Measurements from ENCODE around the gene USP5.
"Not testable (repeated sequence)": the region's sequence is repeated elsewhere in the genome, so short reads cannot be mapped to it uniquely, and the experiment has no call there.

Gene USP5

GRCh38 chr12:6863586-6864321 is 11.8 kb downstream of the USP5 start:
- Histone ChIP-seq H3K9ac (ENCODE audit: low read length) (no peak overlapping the region), H3K27ac (ENCODE audit: low read depth, low read length) (no peak overlapping the region), H3K27me3 (ENCODE audit: control insufficient read depth, insufficient read depth, low read length) (no peaks in the 10 kb centered on the region), H3K4me1 (ENCODE audit: control insufficient read depth, insufficient read depth, low read length) (peaks cover 9% of the 10 kb centered on the region), H3K4me3 (ENCODE audit: low read length) (no peak overlapping the region), H3K36me3 (ENCODE audit: control insufficient read depth, insufficient read depth, low read length) (peaks cover 32% of the 10 kb centered on the region)

GRCh38 chr12:6865307-6865706 is 13.4 kb downstream of the USP5 start:
- Histone ChIP-seq H3K4me1 (ENCODE audit: control insufficient read depth, insufficient read depth, low read length) (peaks cover 15% of the 10 kb centered on the region), H3K36me3 (ENCODE audit: control insufficient read depth, insufficient read depth, low read length) (peaks cover 34% of the 10 kb centered on the region)
- H3K9ac ChIP-seq (ENCODE audit: low read length); H3K4me3 ChIP-seq (ENCODE audit: low read length); H3K27ac ChIP-seq (ENCODE audit: low read depth, low read length); H3K27me3 ChIP-seq (ENCODE audit: control insufficient read depth, insufficient read depth, low read length): not testable (repeated sequence)

DNA sequence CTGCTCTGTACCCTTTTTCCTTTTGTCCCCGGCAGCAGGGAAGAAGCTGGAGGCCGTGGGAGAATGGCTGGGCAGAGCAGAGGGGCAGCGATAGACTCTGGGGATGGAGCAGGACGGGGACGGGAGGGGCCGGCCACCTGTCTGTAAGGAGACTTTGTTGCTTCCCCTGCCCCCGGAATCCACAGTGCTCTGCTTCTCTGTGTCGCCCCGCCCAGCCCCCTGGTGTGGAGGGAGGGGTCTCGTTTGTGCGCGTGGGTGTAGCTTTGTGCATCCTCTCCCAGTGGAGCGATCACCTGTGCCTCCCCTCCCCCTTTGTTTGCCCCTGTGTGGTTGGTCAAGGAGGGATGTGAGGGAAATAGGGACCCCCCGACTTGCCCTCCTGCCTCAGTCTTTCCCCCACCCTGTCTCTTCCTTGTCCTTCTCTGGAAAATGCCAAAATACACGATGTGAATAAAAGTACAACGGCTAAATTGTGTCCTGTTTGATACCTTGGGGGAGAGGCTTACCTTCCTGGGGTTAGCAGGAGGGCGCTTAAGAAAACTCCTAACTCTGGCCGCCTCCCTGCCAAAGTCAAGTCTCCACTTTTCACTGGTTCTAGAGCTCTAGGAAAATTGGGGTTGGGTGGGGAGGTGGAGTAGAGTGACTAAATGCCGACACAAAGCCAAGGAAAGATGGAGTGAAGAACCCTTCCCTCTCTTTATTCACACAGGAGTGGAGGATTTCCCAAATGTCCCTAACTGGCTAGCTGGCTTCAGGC is 14.4 kb downstream of the USP5 start:
- peak overlapping the region; percentile 80 for H3K4me3 ChIP-seq (ENCODE audit: low read length)
- peaks cover 35% of the 10 kb centered on the region for H3K36me3 ChIP-seq (ENCODE audit: control insufficient read depth, insufficient read depth, low read length)
- peaks cover 15% of the 10 kb centered on the region for H3K4me1 ChIP-seq (ENCODE audit: control insufficient read depth, insufficient read depth, low read length)
- H3K9ac ChIP-seq (ENCODE audit: low read length) = no peak overlapping the region
- H3K27me3 ChIP-seq (ENCODE audit: control insufficient read depth, insufficient read depth, low read length) = no peaks in the 10 kb centered on the region
- H3K27ac ChIP-seq (ENCODE audit: low read depth, low read length) = peak overlapping the region; percentile 99

- H3K9ac ChIP-seq (ENCODE audit: low read length) = peak overlapping the region; percentile 75
- H3K27ac ChIP-seq (ENCODE audit: low read depth, low read length) = peak overlapping the region; percentile 99
- H3K36me3 ChIP-seq (ENCODE audit: control insufficient read depth, insufficient read depth, low read length) = peaks cover 29% of the 10 kb centered on the region
- peak overlapping the region; percentile 80 for H3K4me3 ChIP-seq (ENCODE audit: low read length)
- peaks cover 17% of the 10 kb centered on the region for H3K4me1 ChIP-seq (ENCODE audit: control insufficient read depth, insufficient read depth, low read length)
- no peaks in the 10 kb centered on the region for H3K27me3 ChIP-seq (ENCODE audit: control insufficient read depth, insufficient read depth, low read length)
Measured at GRCh38 chr12:6866920-6867412, 15.0 kb downstream of the USP5 start.

GRCh38 chr12:6867413-6868210 is 15.7 kb downstream of the USP5 start, which contains the start of gene TPI1:
Gene TPI1, plus strand, starts transcription at chr12:6867531. Its CDS starts 36 bp downstream, at chr12:6867567.
- peak within 1 kb of the TSS; percentile 97 for H3K9ac ChIP-seq (ENCODE audit: low read length)
- H3K4me1 ChIP-seq (ENCODE audit: control insufficient read depth, insufficient read depth, low read length) = peaks cover 20% of the 10 kb centered on the region
- H3K27me3 ChIP-seq (ENCODE audit: control insufficient read depth, insufficient read depth, low read length) = no peaks in the 10 kb centered on the region
- peaks cover 29% of the 10 kb centered on the region for H3K36me3 ChIP-seq (ENCODE audit: control insufficient read depth, insufficient read depth, low read length)
- peak within 1 kb of the TSS; percentile 80 for H3K4me3 ChIP-seq (ENCODE audit: low read length)
- H3K27ac ChIP-seq (ENCODE audit: low read depth, low read length) = peak within 1 kb of the TSS; percentile 99

DNA sequence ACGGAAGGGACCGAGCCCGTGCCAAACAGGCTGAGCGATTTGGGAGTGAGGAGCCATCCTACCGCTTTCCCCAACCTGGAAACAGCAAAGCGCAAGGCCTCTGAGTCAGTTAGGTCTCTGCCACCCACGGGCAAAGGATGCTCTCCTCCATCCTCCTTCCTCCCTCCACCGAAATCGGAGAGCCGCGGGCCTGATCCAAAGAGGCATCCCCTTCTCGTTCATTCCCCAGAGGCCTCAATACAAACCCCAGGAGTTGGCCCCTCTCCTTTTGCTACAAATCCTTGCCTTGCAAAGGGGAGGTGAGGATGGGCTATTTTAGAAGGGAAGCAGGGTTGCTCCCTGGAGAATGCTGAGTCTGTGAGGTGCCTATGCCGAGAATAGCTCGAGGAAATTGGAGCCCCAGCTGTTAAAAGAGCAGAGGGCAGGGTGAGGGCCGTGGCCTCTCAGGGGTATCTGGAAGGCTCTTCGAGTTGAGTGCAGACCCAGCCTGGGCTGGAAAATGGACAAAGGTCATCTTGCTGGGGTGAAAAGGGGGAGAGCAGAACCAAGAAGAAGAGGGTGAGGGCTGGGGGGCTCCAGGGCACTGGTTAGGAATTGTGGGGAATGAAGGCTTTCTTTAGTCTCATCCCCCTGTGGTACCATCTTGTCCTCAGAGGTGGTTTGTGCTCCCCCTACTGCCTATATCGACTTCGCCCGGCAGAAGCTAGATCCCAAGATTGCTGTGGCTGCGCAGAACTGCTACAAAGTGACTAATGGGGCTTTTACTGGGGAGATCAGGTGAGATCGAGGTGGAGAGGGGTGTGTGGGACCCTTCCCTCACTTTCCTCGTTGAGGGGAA is 16.5 kb downstream of the USP5 start:
- peak overlapping the region; percentile 76 for H3K9ac ChIP-seq (ENCODE audit: low read length)
- peak overlapping the region; percentile 74 for H3K4me3 ChIP-seq (ENCODE audit: low read length)
- peak overlapping the region; percentile 99 for H3K27ac ChIP-seq (ENCODE audit: low read depth, low read length)
- peaks cover 24% of the 10 kb centered on the region for H3K36me3 ChIP-seq (ENCODE audit: control insufficient read depth, insufficient read depth, low read length)
- peaks cover 20% of the 10 kb centered on the region for H3K4me1 ChIP-seq (ENCODE audit: control insufficient read depth, insufficient read depth, low read length)
- no peaks in the 10 kb centered on the region for H3K27me3 ChIP-seq (ENCODE audit: control insufficient read depth, insufficient read depth, low read length)

DNA sequence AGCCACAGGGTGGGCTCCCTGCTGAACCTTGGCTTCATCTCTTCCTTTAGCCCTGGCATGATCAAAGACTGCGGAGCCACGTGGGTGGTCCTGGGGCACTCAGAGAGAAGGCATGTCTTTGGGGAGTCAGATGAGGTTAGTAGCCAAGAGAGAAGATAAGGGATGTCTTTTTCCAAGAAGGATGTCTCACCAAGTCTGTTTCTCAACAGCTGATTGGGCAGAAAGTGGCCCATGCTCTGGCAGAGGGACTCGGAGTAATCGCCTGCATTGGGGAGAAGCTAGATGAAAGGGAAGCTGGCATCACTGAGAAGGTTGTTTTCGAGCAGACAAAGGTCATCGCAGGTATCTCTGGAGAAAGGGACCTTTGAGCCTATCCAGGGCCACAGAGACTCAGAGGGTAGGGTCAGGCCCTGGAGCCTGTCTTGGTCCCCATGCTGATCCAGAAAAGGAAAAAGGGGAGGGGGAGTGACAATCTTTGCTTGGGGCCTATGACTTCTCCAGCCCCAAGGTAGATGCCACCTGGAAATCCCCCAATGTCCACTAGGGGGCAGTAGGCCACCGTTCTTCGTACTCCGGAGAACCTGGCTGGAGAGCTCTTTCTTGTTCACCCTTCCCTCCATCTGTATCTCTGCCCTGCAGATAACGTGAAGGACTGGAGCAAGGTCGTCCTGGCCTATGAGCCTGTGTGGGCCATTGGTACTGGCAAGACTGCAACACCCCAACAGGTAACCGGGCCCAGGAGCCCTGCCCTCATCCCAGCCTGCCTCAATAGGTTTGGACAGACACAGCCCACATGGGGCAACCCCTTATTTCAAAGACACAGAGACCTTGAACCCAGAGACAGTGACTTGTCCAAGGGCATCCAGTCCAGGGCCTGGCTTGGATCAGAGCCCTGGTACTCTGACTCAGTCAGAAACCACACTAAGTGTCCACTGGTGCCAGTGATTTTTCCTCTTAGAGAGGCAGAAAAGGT is 17.4 kb downstream of the USP5 start:
- Histone ChIP-seq H3K27me3 (ENCODE audit: control insufficient read depth, insufficient read depth, low read length) (no peaks in the 10 kb centered on the region), H3K36me3 (ENCODE audit: control insufficient read depth, insufficient read depth, low read length) (peaks cover 24% of the 10 kb centered on the region), H3K4me3 (ENCODE audit: low read length) (peak overlapping the region; percentile 74), H3K27ac (ENCODE audit: low read depth, low read length) (no peak overlapping the region), H3K9ac (ENCODE audit: low read length) (no peak overlapping the region), H3K4me1 (ENCODE audit: control insufficient read depth, insufficient read depth, low read length) (peaks cover 23% of the 10 kb centered on the region)

- H3K36me3 ChIP-seq (ENCODE audit: control insufficient read depth, insufficient read depth, low read length) = peaks cover 19% of the 10 kb centered on the region
- not testable (repeated sequence) for H3K27ac ChIP-seq (ENCODE audit: low read depth, low read length); H3K4me3 ChIP-seq (ENCODE audit: low read length); H3K9ac ChIP-seq (ENCODE audit: low read length); H3K27me3 ChIP-seq (ENCODE audit: control insufficient read depth, insufficient read depth, low read length)
- H3K4me1 ChIP-seq (ENCODE audit: control insufficient read depth, insufficient read depth, low read length) = peaks cover 23% of the 10 kb centered on the region
Measured at GRCh38 chr12:6870304-6870703, 18.4 kb downstream of the USP5 start.

- Histone ChIP-seq H3K9ac (ENCODE audit: low read length) (no peak overlapping the region), H3K27ac (ENCODE audit: low read depth, low read length) (no peak overlapping the region), H3K4me1 (ENCODE audit: control insufficient read depth, insufficient read depth, low read length) (peaks cover 23% of the 10 kb centered on the region), H3K36me3 (ENCODE audit: control insufficient read depth, insufficient read depth, low read length) (peaks cover 19% of the 10 kb centered on the region), H3K4me3 (ENCODE audit: low read length) (peak overlapping the region; percentile 95), H3K27me3 (ENCODE audit: control insufficient read depth, insufficient read depth, low read length) (no peaks in the 10 kb centered on the region)
Measured at GRCh38 chr12:6871052-6871957, 19.4 kb downstream of the USP5 start.

Measured in rectal smooth muscle tissue (tissue), 1 donor.